ENCODE results near the gene SCN11A. TPM values are rescaled to one million over a fixed set of nuclear protein-coding genes. Genes with fewer than 3 reads are reported as not detected.
"Not testable (repeated sequence)": the region's sequence is repeated elsewhere in the genome, so short reads cannot be mapped to it uniquely, and the experiment has no call there.

The SCN11A gene
- polyA plus RNA-seq, 1 donor, result 2.5 TPM

DNA sequence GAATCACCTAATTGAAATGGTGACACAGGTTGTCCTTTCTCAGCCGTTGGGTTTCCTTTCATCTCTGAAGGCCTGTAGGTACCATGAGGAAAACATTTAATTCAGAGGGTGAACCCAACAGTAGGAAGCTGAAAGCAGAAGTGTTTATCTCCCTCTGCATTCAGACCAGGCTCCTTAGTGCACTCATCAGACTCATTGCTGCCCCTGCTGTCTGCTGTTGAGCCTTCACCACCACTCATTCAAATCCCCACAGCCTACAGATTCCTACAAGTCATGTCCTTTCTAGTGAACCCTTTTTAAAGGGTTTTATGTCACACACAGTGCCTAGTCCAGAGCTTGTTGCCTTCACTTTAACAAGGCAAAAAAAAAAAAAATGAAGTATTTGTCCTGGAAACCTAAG lies 13.5 kb upstream of the SCN11A start:
- no peak for DNase-seq (ENCODE audit: low read depth)

DNA sequence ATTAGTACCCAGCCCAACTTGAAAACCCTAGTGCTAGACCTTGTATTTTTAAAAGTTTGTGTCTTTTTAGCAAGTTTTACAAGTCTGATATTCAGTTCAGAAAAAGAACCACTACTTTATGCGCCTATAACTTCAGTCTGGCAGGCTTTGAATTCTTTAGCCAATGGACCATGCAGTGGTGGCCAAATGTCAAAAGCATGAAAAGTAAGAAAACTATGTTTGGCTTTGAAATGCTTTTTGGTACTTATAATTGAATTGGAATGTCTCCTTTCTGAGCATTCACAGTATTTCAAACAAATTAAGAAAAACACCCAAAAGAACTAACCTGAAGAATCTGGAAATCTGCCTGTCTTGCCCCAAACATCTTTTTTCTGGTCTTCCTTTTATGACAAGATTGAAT lies 12.9 kb upstream of the SCN11A start:
- DNase-seq (ENCODE audit: low read depth), result no peak

DNA sequence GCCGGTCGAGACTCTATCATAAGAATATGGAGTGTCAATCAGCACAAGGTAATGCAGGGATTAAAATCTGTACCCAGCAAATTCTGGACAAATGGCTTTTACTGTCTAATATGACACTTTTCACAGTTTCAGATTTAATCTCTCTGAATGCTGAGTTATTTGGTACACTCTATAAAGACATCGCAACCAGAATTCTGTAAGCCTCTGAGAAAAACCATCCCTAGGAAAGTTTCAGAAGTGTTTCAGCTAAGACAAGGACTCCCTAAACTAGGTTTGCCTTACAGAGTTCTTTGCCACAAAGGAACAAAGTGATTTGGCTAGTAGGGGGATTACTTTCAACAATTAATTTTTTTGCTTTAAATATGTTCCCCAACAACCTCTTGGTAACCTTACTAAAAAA lies 11.4 kb upstream of the SCN11A start:
- no peak for DNase-seq (ENCODE audit: low read depth)

DNA sequence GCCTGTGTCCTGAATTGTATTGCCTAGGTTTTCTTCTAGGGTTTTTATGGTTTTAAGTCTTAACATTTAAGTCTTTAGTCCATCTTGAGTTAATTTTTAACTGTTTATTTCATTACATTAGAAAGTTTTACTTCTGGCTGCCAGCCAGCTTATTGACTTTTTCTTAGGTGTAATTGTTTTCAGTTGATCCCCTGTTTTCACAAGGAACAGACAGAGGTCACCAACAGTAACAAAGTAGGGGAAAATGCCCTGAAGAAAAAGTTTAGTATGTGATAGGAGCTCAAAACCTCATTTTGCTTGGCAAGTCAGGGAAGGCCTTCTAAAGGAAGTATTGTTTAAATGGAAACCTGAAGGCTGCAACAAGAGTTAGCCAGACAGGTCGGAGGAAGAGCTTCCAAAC lies 10.4 kb upstream of the SCN11A start:
- no peak for DNase-seq (ENCODE audit: low read depth)

- not testable (repeated sequence) for DNase-seq (ENCODE audit: low read depth)
Observed at GRCh38 chr3:39061228-39061627, 9.5 kb upstream of the SCN11A start.

DNA sequence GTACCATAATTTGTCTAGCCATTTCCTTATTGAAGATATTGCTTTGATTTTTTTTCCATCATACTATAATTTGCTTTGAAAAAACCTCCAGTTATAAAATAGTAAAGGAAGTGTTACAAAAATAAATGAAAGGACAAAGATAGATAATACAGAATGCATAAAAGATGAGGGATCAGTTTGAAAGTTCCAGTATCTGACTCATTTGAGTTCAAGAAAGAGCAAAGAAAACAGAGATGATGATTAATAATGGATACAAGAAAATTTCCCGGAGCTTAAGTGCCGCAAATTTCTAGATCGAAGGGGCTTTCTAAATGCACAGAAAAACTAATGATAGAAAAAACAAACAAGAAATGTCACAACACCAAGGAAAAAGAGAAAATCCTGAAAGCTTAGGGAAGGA lies 4.4 kb upstream of the SCN11A start:
- DNase-seq (ENCODE audit: low read depth), result no peak

DNA sequence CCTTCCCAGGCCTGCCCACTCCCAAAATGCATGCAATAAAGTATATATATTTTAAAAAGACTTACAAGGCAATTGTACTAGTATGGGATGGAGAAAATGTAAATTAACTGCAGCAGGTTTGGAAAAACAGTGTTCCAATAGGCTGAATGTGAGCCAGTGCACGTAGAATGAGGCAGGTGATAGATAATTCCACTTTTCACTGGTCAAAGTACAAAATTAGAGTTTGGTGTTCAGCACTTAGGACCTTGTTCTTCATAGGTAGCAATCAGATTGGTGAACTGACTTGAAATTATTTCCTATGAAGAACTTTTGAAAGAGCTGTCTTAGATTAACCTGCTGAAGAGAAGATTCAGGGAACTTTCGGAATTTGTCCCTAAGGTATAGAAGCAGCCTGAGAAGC lies 2.0 kb upstream of the SCN11A start:
- DNase-seq (ENCODE audit: low read depth), result no peak

DNA sequence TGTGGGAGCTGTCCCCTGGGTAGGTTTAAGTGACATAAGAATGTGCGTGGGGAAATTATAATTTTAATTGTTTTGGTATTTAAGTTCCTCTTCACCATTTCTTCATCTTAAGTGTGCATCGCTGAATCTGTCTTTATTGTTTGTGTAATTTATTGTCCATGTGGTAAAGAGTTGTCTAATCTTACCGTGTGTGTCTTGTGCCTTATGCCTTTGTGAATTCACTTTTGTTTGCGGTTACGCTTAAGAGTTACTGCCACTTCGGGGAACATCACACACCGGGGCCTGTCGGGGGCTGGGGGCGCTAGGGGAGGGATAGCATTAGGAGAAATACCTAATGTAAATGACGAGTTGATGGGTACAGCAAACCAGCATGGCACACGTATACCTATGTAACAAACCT lies 839 bp upstream of the SCN11A start:
- no peak for DNase-seq (ENCODE audit: low read depth)

DNA sequence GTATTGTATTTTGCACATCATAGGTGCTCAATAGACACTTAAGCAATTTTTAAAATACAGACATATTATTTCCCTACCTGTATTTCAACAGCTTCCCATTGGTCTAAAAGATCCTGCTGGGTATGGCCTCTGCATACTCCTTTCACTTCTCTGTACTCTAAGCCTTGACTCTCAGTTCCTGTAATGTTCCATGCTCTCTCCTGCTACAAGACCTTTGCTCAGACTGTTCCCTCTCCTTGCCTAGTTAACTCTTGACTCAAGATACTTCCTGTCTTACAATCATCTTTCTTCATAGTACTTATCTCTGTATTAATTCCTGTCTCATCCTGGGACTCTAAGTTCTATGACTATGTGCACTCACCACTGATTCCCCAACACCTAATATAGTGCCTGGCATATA lies 1.7 kb downstream of the SCN11A start:
- no peak for DNase-seq (ENCODE audit: low read depth)

DNA sequence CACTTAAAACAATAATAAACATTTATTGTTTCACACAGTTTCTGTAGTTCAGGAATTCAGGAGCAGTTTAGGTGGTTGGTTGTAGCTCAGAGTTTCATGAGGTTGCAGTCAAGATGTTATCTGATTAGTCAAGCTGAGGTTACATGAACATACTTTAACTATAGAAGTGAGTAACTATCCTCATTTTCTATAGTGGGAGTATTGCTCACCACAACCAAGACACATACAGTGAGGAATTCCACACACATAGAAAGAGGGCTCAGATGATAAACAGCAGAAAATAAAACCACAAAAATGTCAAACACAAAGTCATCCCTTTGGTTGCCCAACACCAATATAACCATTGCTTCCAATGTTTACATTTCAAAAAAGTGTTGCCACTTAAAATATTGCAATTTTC lies 13.6 kb downstream of the SCN11A start:
- DNase-seq (ENCODE audit: low read depth), result no peak

DNA sequence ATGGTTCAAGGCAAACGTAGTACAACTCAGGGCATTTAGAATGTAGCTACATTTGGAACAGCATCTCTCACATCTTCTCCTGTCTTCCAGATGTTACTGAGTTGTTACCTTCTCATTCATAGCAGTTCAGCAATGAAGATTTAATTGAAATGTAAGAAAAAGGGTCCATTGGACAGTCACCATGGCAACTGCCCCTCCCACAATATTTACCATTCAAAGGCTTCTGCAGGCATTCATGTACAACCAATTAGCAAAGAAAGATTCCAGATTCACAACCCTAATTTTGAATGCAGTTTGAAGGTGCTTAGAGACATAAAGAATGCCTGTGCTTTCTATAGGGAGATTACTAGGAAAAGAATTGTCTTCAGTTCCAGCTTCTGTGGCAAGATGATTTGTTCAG lies 22.2 kb downstream of the SCN11A start:
- DNase-seq (ENCODE audit: low read depth), result no peak

DNA sequence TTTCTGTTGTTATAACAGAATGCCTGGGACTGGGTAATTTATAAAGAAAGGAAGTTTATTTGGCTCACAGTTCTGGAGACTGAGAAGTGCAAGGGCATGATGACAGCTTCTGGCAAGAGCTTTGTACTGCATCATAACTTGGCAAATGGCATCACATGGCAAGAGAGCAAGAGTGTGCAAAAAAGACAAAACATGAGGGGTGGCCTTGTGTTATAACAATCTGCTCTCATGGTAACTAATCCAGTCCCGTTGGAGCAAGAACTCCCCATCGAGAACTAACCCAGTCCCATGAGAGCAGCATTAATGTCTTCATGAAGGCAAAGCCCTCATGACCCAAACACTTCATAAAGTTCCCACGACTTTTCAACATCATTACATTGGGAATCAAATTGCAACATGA lies 23.2 kb downstream of the SCN11A start:
- no peak for DNase-seq (ENCODE audit: low read depth)

- no peak for DNase-seq (ENCODE audit: low read depth)
Observed at GRCh38 chr3:39025222-39025970, 26.3 kb downstream of the SCN11A start.

DNA sequence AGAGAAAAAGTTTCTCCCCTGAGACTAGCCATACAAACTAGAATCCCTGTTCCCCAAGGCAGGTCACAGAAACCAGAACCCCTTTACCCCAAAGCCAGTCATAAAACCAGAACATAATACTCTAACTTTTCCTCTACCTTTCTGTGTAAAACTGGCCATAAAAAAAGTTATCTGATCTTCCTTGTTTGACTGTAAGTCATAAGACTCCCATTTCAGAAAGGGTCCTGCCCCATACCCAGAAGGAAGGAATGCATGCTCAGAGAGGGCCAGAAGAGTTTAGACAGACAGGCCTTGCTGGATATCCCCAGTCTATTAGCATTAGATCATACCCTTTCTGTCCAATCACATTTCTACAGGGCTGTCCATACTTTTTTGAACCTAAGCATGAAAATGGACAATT lies 27.2 kb downstream of the SCN11A start:
- DNase-seq (ENCODE audit: low read depth), result no peak

DNA sequence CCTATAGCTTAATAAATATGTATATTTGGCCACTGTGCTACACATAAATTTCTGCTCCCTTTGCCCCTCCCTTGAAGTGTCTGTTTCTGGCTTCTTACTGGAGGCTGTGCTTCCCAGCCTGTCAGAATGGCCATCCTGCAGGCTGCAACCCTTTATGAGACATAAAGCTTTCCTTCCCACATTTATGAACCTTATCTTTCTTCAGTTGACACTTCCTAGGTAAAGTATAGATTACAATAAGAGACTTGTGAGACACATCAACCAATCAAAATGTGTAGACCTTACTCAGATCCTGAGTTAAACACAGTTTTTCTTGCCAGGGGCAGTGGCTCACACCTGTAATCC lies 29.5 kb downstream of the SCN11A start:
- DNase-seq (ENCODE audit: low read depth), result no peak

DNA sequence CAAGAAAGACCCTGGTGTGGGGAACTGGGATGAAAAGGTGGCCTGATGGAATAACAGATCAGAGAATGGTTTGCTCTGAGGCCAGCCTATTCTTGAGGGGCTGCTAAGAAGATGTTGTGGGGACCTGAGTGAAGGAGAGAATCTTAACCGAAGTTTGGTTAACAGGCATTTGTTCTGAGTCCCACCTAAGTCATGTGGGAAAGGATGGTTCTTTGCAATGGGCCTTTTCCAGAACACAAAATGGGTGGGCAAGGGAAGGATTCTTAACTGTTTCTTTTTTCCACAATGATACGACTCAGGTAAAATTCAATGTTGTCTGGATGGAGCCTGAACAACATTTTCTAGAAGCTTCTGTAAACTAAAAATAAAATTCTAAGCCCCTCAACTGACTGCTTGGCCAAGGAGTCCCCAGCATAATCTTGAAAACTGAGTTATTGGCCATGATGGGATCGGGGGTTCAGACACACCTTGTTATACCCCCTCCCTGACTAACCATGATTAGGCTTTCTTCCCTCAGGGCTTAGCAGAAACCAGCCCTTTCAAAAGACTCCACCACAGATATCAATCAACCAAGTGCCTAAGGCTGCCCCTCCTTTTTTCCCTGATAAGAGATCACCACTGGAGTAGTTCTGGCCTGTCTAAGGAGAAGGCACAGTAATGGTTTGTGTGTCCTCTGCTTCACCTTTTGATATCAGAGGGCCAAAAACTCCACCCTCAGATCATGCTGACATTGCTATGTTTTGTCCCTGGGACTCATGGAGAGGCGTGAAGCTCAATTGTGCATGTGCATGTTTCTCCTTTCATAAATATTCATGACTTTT lies 30.1 kb downstream of the SCN11A start:
- no peak for DNase-seq (ENCODE audit: low read depth)

DNA sequence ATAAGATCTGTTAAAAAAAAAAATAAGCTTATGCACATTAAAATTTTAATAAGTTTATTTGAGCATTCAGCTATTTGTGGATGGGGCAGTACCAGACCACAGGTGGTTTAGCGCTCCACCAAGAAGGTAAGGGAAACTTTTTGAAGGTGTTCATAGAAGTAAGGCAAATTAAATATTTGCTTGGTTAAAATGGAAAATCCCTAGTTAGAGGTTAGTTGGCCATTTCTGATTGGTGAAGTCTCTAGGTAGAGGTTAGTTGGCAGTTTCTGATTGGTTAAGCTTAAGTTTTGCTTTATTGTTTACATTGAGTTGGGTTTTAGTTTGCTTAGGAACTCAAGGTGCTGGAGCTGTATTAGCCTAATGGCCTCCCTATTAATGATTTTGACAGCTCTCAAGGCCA lies 30.7 kb downstream of the SCN11A start:
- DNase-seq (ENCODE audit: low read depth), result no peak

- no peak for DNase-seq (ENCODE audit: low read depth)
Observed at GRCh38 chr3:39019299-39019698, 32.4 kb downstream of the SCN11A start.

DNA sequence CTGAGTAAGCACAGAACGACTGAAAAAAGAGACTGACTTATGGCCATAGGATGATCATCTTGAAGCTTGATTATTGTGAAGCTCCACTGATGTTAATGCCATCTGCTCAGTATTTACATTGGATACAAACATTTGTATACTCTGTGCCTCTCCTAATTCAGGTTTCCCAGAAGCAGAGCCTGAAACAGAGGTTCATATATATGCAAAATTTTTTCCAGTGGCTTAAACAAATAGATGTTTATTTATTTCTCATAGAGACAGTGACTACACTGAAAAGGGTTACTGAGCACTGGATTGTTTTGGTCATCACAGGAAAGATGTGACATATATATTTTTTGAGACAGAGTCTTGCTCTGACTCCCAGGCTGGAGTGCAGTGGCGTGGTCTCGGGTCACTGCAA lies 36.3 kb downstream of the SCN11A start:
- no peak for DNase-seq (ENCODE audit: low read depth)

GRCh38 chr3:39013921-39014509 lies 37.7 kb downstream of the SCN11A start:
- no peak for DNase-seq (ENCODE audit: low read depth)

DNA sequence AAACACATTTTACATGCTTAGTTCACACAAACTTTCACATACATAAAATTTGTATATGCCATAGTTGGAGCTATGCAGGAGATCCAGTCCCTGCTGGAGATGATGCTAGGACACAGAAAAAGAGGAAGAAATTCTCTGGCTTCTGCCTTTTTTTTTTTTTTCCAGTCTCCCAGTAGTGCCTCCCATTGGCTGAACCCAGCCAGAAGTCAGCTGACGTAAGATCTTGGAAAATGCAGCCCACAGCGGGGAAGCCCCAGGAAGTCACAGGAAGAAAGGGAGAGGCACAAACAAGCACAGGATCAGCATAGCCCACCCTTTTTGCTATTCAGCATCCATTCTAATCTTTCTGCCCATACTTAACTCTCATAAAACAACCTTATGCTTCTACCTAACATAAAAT lies 38.5 kb downstream of the SCN11A start:
- no peak for DNase-seq (ENCODE audit: low read depth)

- no peak for DNase-seq (ENCODE audit: low read depth)
Observed at GRCh38 chr3:39011191-39011736, 40.5 kb downstream of the SCN11A start.

- DNase-seq (ENCODE audit: low read depth), result no peak
Observed at GRCh38 chr3:39005295-39005694, 46.4 kb downstream of the SCN11A start.

Measured in forelimb muscle (tissue), 1 donor.